B cell (primary cell): ENCODE data around the gene ALX1. TPM values are rescaled to one million over a fixed set of nuclear protein-coding genes. Genes with fewer than 3 reads are reported as not detected.

Experiments
- ATAC-seq: fragments of 200-7000 bp; cut with Tn5 transposase; one replicate; pipeline ENCODE4 v1.10.0; 2021; ENCODE audit warnings: low read depth, mild to moderate bottlenecking, moderate number of reproducible peaks, moderate library complexity
- CTCF ChIA-PET: fragments of 350-600 bp; sonication (Branson Sonifier 250); formaldehyde crosslinking; loops from one replicate; lab custom pipeline; 2021; ENCODE audit warnings: antibody characterized with exemption, inconsistent platforms; lab: Charles Lee
- POLR2A ChIA-PET: fragments of 350-600 bp; sonication (Branson Sonifier 250); formaldehyde crosslinking; loops from one replicate; lab custom pipeline; 2021; ENCODE audit warnings: antibody characterized with exemption; lab: Charles Lee
- DNase-seq: peaks from one replicate; pipeline ENCODE4 v3.0.0; 2013
- H2AFZ ChIP-seq: 2 replicates; pipeline ENCODE4 v1.6.1; 2012; ENCODE audit warnings: mild to moderate bottlenecking, low read depth, low read length; ENCODE audit not compliant: insufficient read depth, poor library complexity, severe bottlenecking
- H3K27ac ChIP-seq, 2 donors: 1 replicate in 1 of 2; 2 replicates in 1 of 2; pipeline ENCODE4 v1.5.1; 2012 to 2013; ENCODE audit warnings: low read length in 2 of 2, mild to moderate bottlenecking in 2 of 2, moderate library complexity in 1 of 2
- H3K27me3 ChIP-seq, 4 experiments: fragments of 200-600 bp in 1 of 4; sonication (generic) in 1 of 4; replicated peaks in 1 of 4; 1 replicate in 2 of 4; 2 replicates in 2 of 4; pipeline versions ENCODE4 v1.6.1 to v1.7.0; 2013 to 2016; ENCODE audit warnings: low read length in 3 of 4, mild to moderate bottlenecking in 2 of 4, mixed read lengths in 1 of 4, moderate library complexity in 1 of 4; ENCODE audit not compliant: insufficient read depth in 4 of 4, control insufficient read depth in 3 of 4; ENCODE audit errors: control extremely low read depth in 1 of 4
- H3K36me3 ChIP-seq, 2 experiments: replicated peaks in 1 of 2; 1 replicate in 1 of 2; 2 replicates in 1 of 2; pipeline versions ENCODE4 v1.6.1 to v1.7.1; 2013; ENCODE audit warnings: low read length in 1 of 2; ENCODE audit not compliant: insufficient read depth in 2 of 2, control insufficient read depth in 1 of 2; ENCODE audit errors: control extremely low read depth in 1 of 2, extremely low read depth in 1 of 2
- H3K4me1 ChIP-seq, 2 donors: fragments of 200-600 bp in 1 of 2; sonication (generic) in 1 of 2; 1 replicate in 1 of 2; 2 replicates in 1 of 2; pipeline versions ENCODE4 v1.5.1 to v1.6.1; 2013 to 2017; ENCODE audit warnings: low read length in 2 of 2; ENCODE audit not compliant: control insufficient read depth in 2 of 2, insufficient read depth in 2 of 2
- H3K4me2 ChIP-seq: replicated peaks from 2 replicates; pipeline ENCODE3; 2012; ENCODE audit warnings: mild to moderate bottlenecking, low read depth, low read length; ENCODE audit not compliant: poor library complexity, severe bottlenecking
- H3K4me3 ChIP-seq, 5 experiments: fragments of 200-600 bp in 1 of 5; sonication (generic) in 1 of 5; 1 replicate in 3 of 5; 2 replicates in 2 of 5; pipeline versions ENCODE4 v1.5.1 to v1.7.0; 2011 to 2016; ENCODE audit warnings: low read length in 4 of 5, mild to moderate bottlenecking in 4 of 5, low read depth in 2 of 5, control low read depth in 1 of 5, moderate library complexity in 1 of 5; ENCODE audit not compliant: insufficient read depth in 1 of 5; ENCODE audit errors: control extremely low read depth in 1 of 5, extremely low read depth in 1 of 5
- H3K79me2 ChIP-seq: fragments of 200-600 bp; sonication (generic); one replicate; pipeline ENCODE4 v1.6.0; 2016; ENCODE audit warnings: low read length; ENCODE audit not compliant: control insufficient read depth, insufficient read depth
- H3K9ac ChIP-seq: fragments of 200-600 bp; sonication (generic); 2 replicates; pipeline ENCODE4 v1.6.1; 2017; ENCODE audit warnings: mild to moderate bottlenecking, low read length, moderate library complexity
- H3K9me3 ChIP-seq, 3 donors: one replicate each; pipeline versions ENCODE4 v1.6.1 to v1.7.1; 2013; ENCODE audit warnings: low read length in 2 of 3; ENCODE audit not compliant: control insufficient read depth in 2 of 3, insufficient read depth in 1 of 3; ENCODE audit errors: control extremely low read depth in 1 of 3
- H4K20me1 ChIP-seq: 2 replicates; pipeline ENCODE4 v1.6.0; 2012; ENCODE audit warnings: mild to moderate bottlenecking, low read length; ENCODE audit not compliant: insufficient read depth, control insufficient read depth, poor library complexity, severe bottlenecking
- H3K27ac Mint-ChIP-seq: one replicate; pipeline ENCODE4 v1.8.0; 2021; ENCODE audit warnings: mixed read lengths
- H3K27me3 Mint-ChIP-seq: one replicate; pipeline ENCODE4 v1.8.0; 2021; ENCODE audit warnings: mixed read lengths
- H3K4me1 Mint-ChIP-seq: one replicate; pipeline ENCODE4 v1.8.0; 2021; ENCODE audit warnings: mixed read lengths
- H3K4me3 Mint-ChIP-seq: one replicate; pipeline ENCODE4 v1.8.0; 2021; ENCODE audit warnings: mixed read lengths
- H3K9me3 Mint-ChIP-seq: one replicate; pipeline ENCODE4 v1.8.0; 2022; ENCODE audit warnings: mixed read lengths; ENCODE audit not compliant: insufficient read depth
- EZH2 ChIP-seq: IDR thresholded peaks from 2 replicates; pipeline ENCODE4 v1.6.1; 2012; ENCODE audit warnings: borderline replicate concordance, low read depth, mild to moderate bottlenecking, moderate library complexity, low read length; ENCODE audit not compliant: insufficient read depth, poor library complexity, severe bottlenecking
- WGBS: methylation state at CpG from one replicate; pipeline ENCODE4 v1.1.5; 2013; ENCODE audit warnings: missing lambda C conversion rate; ENCODE audit not compliant: insufficient coverage; 5-methylcytosine and 5-hydroxymethylcytosine counted together
- intact Hi-C: fragments of 100-400 bp; cut with micrococcal nuclease; formaldehyde crosslinking; loops from one replicate; pipeline ENCODE4 v1.10.0; 2022
- polyA plus RNA-seq: library from polyadenylated mRNA; depleted of rRNA; stranded (reverse); fragments of >200 nt; gene quantifications from 2 replicates; pipeline ENCODE4 v1.2.3, GENCODE V29; 2012
- total RNA-seq, 2 donors: library from RNA; stranded (reverse); fragments of 120-200 nt in 1 of 2; gene quantifications; 1 replicate in 1 of 2; 2 replicates in 1 of 2; pipeline versions ENCODE4 v1.2.3 to v1.2.4, GENCODE V29; 2013 to 2022
- TF ChIP-seq, protein P1 (sequence below): fragments of 200-600 bp; IDR thresholded peaks from one replicate; pipeline ENCODE4 v1.8.0; 2022; ENCODE audit warnings: antibody characterized with exemption, mild to moderate bottlenecking

Gene ALX1
- total and polyA plus RNA-seq, 2 donors (not counting 1 experiment from before 2014, with no cell fraction given), result not detected

DNA sequence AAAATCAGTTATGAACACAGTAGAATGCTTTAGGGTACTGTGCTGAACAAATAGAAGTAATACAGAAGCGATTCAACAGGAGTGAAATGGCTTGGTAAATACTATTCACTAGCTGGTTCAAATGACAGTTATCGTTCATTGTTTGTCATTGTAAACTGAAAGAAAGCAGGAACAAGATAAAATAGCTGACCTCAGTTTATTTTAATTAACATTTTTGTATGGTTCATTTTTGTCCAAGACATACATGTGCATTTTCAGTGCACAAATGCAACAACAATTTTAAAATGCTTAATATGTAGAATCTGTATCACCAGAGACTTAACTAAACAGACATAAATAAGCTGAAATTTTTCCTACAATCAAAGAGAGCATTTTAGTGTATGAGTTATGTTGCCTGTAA lies 49.9 kb downstream of the ALX1 start:
- no peaks in the 10 kb centered on the region for H3K4me1 ChIP-seq
- H3K4me3 ChIP-seq, result no peak overlapping the region
- H3K27ac Mint-ChIP-seq, result no peak overlapping the region
- no peak overlapping the region for H3K4me2 ChIP-seq
- CTCF ChIA-PET, result no interaction called here
- H3K36me3 ChIP-seq, result no peaks in the 10 kb centered on the region
- H3K4me1 Mint-ChIP-seq, result no peaks in the 10 kb centered on the region
- DNase-seq (no peak), ATAC-seq (no peak)
- H2AFZ ChIP-seq, result no peak overlapping the region
- intact Hi-C loops, result no loop called here
- WGBS, result 100% methylated on average over 1 of the region's 2 CpGs
- H3K27ac ChIP-seq, result no peak overlapping the region
- H3K9me3 Mint-ChIP-seq, result no peaks in the 10 kb centered on the region
- H3K9ac ChIP-seq, result no peak overlapping the region
- H3K79me2 ChIP-seq, result no peaks in the 10 kb centered on the region
- no peaks in the 10 kb centered on the region for H3K27me3 Mint-ChIP-seq
- no peaks in the 10 kb centered on the region for H3K9me3 ChIP-seq
- POLR2A ChIA-PET, result no interaction called here
- no peak for TF ChIP-seq EZH2
- TF ChIP-seq, protein P1, sequence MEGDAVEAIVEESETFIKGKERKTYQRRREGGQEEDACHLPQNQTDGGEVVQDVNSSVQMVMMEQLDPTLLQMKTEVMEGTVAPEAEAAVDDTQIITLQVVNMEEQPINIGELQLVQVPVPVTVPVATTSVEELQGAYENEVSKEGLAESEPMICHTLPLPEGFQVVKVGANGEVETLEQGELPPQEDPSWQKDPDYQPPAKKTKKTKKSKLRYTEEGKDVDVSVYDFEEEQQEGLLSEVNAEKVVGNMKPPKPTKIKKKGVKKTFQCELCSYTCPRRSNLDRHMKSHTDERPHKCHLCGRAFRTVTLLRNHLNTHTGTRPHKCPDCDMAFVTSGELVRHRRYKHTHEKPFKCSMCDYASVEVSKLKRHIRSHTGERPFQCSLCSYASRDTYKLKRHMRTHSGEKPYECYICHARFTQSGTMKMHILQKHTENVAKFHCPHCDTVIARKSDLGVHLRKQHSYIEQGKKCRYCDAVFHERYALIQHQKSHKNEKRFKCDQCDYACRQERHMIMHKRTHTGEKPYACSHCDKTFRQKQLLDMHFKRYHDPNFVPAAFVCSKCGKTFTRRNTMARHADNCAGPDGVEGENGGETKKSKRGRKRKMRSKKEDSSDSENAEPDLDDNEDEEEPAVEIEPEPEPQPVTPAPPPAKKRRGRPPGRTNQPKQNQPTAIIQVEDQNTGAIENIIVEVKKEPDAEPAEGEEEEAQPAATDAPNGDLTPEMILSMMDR, result no peak
- H3K27me3 ChIP-seq, result no peaks in the 10 kb centered on the region
- H3K4me3 Mint-ChIP-seq, result no peak overlapping the region
- no peaks in the 10 kb centered on the region for H4K20me1 ChIP-seq

DNA sequence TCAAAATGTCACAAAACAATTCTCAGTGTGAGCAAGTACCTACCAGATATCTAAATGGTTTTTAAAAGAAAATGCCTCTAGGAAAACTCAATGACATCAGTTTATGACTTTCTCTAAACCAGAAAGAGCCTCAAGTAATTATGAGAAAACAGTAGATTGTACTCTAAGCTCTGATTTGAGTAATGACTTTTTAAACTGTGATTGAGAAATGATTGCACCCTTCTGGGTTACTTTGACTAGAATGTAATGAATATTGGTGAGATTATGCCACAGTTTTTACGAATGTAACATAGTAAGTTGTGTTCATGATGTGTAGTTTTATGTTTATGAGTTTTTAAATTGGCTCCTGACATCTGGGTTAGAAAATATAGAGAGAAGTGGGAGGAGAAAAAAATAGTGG lies 68.8 kb downstream of the ALX1 start:
- Histone ChIP-seq H3K9me3 (no peaks in the 10 kb centered on the region), H3K9ac (no peak overlapping the region), H3K4me3 (no peak overlapping the region), H2AFZ (no peak overlapping the region), H3K4me2 (no peak overlapping the region), H3K79me2 (no peaks in the 10 kb centered on the region), H3K36me3 (no peaks in the 10 kb centered on the region), H3K4me1 (no peaks in the 10 kb centered on the region), H3K27me3 (no peaks in the 10 kb centered on the region), H4K20me1 (no peaks in the 10 kb centered on the region), H3K27ac (no peak overlapping the region)
- WGBS, result 100% methylated on average over 1 of the region's 1 CpG
- peaks cover 2% of the 10 kb centered on the region for H3K9me3 Mint-ChIP-seq
- ChIA-PET CTCF (no interaction called here), POLR2A (no interaction called here)
- no peak overlapping the region for H3K4me3 Mint-ChIP-seq
- no peak for TF ChIP-seq EZH2
- TF ChIP-seq, protein P1, result no peak
- intact Hi-C loops, result no loop called here
- no peaks in the 10 kb centered on the region for H3K27me3 Mint-ChIP-seq
- no peaks in the 10 kb centered on the region for H3K4me1 Mint-ChIP-seq
- DNase-seq, result no peak
- no peak overlapping the region for H3K27ac Mint-ChIP-seq
- ATAC-seq, result no peak
